ENCODE measurements around the gene PRTFDC1.

DNA sequence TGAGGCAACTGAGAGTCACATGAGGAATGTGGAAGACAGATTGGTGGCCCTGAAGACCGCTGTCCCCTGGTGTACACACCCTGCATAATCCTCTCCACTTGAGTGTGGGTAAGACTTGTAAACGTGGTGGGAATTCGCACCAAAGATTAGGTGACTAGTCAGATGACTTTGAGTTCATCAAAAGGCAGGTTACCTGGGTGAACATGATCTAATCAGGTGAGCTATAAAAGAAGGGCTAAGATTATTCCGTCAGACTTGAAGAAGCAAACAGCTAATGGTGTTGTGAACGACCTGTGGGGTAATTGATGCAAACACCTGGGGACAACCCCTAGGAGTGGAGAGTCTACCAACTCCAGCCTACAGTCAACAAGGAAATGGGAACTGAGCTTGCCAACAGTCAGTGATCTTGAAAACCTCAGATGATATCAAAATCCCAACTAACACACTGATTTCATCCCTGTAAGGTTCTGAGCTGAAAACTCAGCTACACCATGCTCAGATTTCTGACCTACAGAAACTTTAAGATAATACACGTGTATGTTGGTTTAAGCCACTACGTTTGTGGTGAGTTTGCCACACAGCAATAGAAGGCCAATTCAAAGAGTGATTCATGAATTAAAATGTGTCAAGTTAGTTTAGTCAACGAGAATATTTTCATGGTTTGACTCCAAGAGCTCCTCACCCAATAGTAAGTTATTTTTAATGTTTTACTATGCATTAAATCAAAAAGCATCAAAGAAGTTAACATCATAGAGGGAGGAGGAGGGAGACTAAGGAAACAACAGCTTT is 16.7 kb downstream of the PRTFDC1 start:
- TF ChIP-seq POLR2A (IDR thresholded peaks at IDR 0.05; ENCODE audit: low read depth, low read length) (no peak), POLR2AphosphoS5 (IDR thresholded peaks at IDR 0.05; ENCODE audit: low read depth, low read length) (no peak)

All from GM12892 (cell line).